ENCODE data around the gene PATE3. TPM values are rescaled to one million over a fixed set of nuclear protein-coding genes. Genes with fewer than 3 reads are reported as not detected.

The PATE3 gene, protein sequence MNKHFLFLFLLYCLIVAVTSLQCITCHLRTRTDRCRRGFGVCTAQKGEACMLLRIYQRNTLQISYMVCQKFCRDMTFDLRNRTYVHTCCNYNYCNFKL
- polyA plus RNA-seq (ENCODE audit: insufficient read length in 4 of 4): not detected

DNA sequence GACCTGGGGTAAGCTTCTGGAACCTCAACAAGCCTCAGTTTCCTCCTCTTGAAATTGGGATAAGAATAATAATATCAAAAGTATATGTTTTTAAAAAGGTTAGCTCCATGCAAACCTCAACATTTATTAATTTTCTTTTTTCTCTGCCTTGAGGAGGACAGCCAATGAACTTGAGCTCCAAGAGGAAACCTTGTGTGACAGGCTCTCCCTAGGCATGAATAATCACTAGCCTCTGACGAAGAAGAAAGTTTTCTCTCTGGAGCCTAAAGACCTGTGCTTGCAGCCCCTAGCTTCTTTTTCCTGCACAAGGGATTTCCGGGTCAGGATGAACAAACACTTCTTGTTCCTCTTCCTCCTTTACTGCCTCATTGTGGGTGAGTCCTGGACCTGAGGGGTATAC lies at the start of gene PATE3:
Gene PATE3, plus strand, starts transcription at position 301 of the 400 bp plus-strand sequence. Its CDS starts 25 bp downstream, at position 326.
- DNase-seq (ENCODE audit: low read depth in 4 of 4, low spot score in 3 of 4): no peak

DNA sequence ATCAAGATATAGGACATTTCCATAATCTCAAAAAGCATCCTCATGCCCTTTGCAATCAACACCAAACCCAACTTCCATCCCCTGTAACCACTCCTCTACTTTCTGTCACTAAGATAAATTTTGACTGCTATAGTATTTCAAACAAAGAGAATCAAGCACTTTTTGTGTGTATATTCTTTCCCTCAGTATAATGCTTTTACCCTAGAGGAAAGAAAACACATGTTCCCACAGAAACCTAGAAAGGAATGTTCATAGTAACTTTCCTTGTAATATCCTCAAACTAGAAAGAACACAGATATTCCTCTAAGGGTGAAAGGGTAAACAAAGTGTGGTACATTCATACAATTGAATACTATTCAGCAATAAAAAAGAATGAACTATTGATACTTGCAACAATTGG lies 47.3 kb upstream of the PATE3 start:
- DNase-seq (ENCODE audit: low read depth in 4 of 4, low spot score in 3 of 4): no peak

DNA sequence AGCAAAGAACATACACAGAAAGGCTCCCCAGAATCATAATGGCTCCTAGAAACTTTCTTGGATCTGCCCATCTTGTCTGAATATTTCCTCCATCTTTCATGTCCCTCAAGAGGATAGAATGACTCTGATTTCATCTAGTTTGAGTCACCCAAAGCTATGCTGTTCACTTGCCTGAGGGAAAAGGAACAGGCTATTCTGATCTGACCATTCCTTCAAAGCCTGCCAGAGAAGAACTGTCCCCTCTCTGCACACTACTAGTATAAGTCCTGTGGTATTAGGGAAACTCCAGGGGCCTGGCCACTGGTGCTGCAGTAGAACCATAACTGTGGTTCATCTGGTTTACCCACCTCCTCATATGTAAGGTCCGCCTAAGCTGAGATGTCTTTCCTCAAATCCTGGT lies 44.2 kb upstream of the PATE3 start:
- DNase-seq (ENCODE audit: low read depth in 4 of 4, low spot score in 3 of 4): no peak

DNA sequence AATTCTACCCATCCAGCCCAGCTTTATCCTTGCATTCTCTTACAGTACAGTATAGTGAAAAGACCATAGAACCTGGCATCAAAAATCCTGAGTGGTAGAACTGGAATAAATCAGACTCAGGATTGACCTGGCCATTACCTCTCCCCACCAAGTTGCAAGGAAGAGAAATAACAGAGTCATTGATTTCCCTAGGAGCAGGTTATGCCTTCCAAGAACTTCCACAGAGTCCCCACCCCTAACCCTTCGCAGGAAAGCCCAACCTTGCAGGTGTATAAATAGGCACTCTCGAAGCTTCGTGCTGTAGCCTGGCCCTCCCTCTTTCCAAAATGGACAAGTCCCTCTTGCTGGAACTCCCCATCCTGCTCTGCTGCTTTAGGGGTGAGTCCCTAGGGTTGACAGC lies 41.9 kb upstream of the PATE3 start, which contains the start of gene PATE1:
Gene PATE1, plus strand, starts transcription at position 301 of the 400 bp plus-strand sequence. Its CDS starts 26 bp downstream, at position 327.
- DNase-seq (ENCODE audit: low read depth in 4 of 4, low spot score in 3 of 4): no peak

DNA sequence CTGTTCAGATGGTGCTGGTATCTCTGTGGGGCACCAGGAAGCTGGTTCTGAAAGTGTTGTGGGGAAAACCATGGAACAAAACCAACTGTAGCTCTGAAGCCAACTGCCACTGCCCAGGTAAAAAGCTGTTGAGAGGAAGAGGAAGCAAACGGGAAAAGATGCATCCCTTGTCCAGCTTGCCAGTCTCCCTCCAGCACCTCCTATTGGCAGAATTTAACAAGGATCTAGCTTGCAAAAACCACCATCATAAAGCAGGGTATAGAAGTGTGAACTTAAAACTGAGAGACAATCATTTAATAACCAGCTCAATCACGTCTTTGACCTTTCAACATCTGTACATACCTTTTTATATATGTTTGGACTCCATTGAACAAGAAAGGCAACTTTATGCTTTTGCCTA lies 37.3 kb upstream of the PATE3 start:
- no peak for DNase-seq (ENCODE audit: low read depth in 4 of 4, low spot score in 3 of 4)

DNA sequence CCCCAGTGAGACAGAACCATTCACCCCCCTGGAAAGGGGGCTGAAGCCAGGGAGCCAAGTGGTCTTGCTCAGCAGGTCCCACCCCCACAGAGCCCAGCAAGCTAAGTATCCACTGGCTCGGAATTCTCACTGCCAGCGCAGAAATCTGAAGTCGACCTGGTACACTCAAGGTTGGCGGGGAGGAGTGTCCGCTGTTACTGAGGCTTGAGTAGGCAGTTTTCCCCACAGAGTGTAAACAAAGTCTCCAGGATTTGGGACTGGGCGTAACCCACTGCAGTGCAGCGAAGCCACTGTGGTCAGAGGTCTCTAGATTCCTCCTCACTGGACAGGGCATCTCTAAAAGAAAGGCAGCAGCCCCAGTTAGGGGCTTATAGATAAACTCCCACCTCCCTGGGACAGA lies 31.9 kb upstream of the PATE3 start:
- DNase-seq (ENCODE audit: low read depth in 4 of 4, low spot score in 3 of 4): no peak

DNA sequence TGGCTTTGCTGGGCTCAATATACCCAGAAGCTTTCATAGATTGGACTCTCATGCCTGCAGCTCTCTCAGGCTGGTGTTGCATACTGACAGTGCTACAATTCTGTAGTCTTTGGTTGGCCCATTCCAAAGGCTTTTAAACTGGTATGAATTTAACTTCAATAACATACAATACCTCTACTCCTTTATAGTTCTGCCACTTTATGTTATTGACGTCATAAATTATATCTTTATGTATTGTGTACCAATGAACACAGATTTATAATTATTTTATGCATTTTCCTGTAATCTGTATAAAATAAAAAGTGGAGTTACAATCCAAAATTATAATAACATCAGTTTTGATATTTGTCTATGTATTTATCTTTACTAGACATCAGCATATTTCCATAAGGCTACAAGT lies 25.5 kb upstream of the PATE3 start:
- DNase-seq (ENCODE audit: low read depth in 4 of 4, low spot score in 3 of 4): no peak

DNA sequence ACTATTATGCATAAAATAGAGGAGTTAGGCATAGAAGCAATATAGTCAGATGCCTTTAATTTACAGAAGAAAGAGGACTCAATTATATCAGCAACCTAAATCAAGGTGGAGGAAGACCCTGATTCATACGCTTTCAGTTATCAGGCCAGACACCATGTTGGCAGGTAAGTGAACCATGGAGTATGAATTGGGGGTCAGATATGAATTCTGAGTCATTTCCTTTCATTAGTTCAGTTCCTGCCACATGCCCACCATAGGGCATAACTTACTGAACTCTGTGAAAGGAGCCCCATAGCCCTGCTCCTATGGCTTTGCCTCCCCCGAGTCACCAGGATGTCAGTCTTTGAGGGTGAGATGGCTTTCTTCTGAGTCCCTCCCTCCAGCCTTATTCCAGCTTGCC lies 24.4 kb upstream of the PATE3 start:
- DNase-seq (ENCODE audit: low read depth in 4 of 4, low spot score in 3 of 4): no peak

DNA sequence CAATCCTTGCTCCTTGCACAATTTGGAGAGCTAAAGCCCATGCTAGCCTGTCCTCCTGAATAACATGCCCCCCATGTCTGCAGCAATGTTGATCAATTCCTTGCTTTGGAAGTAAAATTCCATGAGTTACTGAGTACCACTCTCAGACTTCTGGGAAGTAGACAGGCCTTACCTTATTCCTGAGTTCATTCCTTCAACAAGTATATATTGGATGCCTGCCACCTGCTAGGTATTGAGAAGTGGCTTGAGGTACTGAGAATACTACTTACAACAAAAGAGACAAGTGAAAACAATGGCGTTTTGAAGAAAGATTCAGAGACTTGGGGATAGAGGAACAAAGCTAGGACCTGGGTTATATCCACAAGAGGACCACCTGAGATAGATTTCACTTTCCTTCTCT lies 21.7 kb upstream of the PATE3 start:
- no peak for DNase-seq (ENCODE audit: low read depth in 4 of 4, low spot score in 3 of 4)

DNA sequence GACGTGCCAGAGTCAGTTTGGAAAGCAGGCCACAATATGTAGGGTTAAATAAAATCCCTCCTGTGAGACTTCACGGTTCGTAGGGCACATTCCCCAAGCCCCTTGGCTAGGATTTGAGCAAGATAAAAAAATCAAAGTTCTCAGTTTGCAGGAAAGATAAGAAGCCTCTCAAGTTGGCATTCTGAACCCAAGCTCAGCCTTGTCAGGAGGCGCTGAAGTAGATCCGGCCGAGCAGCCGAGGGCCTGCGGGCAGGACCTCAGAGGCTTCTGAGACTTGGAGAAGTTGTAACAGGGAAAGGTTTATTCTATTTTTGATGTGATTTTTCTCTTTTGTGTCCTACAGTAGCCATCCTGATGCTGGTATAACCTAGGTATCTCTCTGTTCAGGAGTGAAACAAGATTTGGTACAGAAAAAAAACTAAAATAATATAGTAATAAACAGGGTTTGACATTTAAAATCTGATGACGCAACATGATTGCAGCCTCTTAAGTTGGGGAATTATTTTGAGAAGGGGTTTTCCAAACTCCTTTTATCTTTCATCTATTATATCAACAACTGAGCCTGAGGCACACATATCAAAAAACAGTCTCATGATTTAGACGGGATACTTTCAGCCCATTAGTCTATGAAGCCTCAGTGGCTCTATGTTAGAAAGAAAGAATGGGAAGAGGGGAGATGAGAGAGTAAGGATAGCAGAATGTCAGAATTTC lies 19.4 kb upstream of the PATE3 start:
- no peak for DNase-seq (ENCODE audit: low read depth in 4 of 4, low spot score in 3 of 4)

DNA sequence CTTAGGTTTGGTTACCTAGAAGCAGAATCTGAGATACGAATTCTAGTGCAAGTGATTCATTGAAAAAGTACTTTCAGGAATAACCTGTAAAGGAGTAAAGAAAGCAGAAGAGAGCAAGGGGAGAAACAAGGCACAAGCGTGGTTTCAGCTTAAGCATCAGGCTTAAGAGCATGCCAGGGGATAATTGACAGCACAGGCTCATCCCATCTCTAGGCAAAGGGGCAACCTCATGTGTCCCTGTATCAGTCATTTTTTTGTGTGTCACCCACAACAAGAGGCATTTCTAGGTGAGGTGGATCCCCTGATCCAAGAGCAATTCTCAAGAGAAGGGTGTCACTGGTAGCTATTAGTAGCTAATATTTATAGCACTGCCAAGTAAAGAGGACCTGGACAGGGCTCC lies 17.3 kb upstream of the PATE3 start:
- no peak for DNase-seq (ENCODE audit: low read depth in 4 of 4, low spot score in 3 of 4)

DNA sequence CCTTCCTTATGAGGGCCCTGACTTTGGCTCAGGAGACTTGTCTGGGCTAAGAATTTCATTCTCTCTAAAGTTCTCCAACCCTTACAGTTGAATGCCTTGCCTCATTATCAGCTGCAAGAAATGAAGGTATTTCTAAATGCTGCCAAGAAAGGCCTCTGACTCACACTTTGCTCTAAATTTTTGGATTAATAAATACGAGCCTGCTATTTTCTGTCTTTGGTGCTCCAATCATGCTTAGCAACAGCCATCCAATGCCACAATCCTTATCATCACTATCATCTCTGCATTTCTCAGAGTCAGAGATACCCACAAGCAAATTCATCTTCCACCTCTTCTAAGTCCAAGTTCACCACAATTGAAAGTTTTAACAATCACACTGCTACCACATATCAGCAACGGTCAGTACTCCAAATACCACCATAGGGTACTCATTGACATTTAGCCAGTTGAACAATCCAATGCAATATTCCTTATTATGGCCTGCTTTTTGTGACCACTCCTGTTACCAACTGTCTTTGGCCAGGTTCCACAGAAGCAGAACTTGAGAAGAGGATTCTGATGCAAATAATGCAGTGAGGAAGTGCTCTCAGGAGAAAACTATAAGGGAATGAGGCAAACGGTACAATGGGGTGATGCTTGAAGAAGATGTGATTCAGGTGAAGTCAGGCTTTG lies 15.0 kb upstream of the PATE3 start:
- no peak for DNase-seq (ENCODE audit: low read depth in 4 of 4, low spot score in 3 of 4)

DNA sequence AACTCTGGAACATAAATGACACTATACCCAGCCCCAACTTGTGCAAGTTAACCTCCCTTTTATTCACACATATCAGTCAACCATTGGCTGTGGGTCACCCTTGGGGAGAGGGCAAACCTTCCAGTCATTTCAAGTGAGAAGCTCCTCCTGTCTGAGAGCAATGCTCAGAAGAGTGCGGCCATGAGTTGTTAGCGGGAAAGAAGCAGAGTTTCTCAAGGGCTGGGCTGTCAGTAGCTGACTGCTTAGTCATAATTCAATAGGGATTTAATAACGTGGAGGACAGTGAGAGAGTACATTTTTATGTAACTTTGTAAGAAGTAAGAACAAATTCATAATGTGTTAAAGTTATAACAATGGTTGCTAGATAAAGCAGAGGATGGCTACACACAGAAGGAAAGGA lies 14.4 kb upstream of the PATE3 start:
- DNase-seq (ENCODE audit: low read depth in 4 of 4, low spot score in 3 of 4): no peak

DNA sequence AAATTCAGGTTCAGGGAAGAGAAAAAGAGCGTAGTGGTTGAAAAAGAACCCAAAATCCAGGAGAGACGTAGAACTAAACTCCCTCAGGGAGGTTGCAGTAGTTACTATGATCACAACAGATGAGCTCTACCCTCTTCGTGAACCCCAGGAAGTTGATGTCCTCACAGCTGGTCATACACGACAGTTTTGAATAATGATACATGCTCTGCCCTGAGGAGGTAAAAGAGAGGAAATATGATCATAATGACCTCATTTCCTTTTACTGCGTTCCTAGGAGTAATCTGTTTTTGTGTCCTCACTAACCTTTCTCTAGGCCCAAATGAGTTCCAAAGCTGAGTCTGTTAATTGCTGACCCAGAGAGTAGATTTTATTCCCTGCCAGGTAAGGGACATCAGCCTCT lies 10.6 kb upstream of the PATE3 start:
- no peak for DNase-seq (ENCODE audit: low read depth in 4 of 4, low spot score in 3 of 4)

DNA sequence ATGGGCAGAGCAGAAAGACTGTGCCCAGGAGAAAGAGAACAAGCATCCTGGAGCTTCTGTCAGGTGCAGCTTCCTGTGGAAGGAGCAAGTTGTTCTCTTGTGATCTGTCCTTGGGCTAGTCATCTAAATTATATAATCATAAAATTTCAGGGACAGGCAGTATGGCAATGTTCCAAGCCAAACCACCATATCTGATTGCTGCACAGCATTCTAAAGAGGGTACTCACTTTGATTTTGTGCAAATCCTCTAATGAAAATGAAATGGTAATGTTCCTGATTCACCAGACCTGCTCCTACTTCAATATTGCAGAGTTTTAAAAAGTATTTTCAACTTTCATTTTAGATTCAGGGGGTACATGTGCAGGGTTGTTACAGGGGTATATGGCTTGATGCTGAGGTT lies 9.2 kb upstream of the PATE3 start, which contains the start of gene PATE2:
Gene PATE2, minus strand, starts transcription at position 101 of the 400 bp plus-strand sequence. Its CDS starts 55 bp downstream, at position 46.
- no peak for DNase-seq (ENCODE audit: low read depth in 4 of 4, low spot score in 3 of 4)

DNA sequence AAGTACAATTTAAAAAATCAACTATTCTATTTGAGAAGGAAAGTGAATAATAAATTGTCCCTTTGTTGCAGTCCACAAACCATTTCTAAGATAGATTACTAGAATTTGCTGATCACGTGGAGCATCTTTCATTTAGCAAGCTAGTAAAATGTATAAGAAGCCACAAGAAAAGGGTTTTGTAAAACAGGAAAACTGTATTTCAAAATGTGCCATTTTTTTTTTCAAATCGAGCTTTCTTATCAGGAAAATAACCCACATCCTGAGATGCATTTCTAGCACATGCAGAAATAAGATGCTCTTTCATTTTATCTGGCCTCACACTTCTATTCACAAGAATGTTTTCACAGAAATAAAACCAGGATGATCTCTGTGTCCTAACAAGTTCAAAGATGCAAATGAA lies 3.2 kb upstream of the PATE3 start:
- DNase-seq (ENCODE audit: low read depth in 4 of 4, low spot score in 3 of 4): no peak

DNA sequence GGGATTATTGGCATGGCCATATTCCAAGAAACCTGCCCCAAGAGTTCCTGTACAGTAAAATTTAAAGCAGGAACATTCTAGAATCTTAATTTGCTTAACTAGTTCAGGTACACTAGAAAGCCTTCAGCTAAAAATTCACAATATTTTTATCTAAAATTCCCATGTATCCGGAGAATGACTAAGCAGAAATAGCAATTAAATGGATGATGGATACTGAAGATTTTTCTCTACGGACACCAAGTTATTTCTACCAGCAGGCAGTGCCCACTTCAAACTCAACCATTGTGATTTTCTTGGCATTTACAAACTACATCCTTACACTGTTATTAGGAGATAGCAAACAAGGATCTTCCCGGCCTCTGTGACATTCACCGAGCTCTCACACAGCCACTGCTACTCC lies 2.9 kb downstream of the PATE3 start:
- no peak for DNase-seq (ENCODE audit: low read depth in 4 of 4, low spot score in 3 of 4)

DNA sequence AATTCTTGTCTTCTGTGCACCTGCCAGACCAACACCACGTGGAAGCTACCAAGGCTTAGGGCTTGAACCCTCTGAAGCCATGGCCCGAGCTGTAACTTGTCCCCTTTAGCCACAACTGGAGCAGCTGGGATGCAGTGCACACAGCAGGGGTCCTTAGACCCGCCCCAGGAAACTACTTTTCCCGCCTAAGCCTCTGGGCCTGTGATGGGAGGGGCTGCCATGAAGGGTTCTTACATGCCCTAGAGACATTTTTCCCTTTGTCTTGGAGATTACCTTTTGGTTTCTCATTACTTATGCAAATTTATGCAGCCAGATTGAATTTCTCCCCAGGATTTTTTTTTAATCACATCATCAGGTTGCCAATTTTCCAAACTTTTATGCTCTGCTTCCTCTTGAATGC lies 9.7 kb downstream of the PATE3 start:
- DNase-seq (ENCODE audit: low read depth in 4 of 4, low spot score in 3 of 4): no peak

DNA sequence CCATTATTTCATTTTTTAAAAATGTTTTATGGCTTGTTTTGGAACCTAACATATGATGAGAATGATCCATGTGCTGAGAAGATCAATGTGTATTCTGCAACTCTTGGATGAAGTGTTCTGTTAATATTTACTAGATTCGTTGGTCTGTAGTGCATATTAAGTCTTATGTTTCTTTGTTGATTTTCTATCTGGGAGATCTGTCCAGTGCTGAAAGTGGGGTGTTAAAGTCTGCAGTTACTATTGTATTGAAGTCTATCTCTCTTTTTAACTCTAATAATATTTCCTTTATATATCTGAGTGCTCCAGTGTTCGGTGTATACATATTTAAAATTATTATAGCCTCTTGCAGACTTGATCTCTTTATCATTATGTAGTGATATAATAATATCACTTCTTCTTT lies 11.9 kb downstream of the PATE3 start:
- DNase-seq (ENCODE audit: low read depth in 4 of 4, low spot score in 3 of 4): no peak

DNA sequence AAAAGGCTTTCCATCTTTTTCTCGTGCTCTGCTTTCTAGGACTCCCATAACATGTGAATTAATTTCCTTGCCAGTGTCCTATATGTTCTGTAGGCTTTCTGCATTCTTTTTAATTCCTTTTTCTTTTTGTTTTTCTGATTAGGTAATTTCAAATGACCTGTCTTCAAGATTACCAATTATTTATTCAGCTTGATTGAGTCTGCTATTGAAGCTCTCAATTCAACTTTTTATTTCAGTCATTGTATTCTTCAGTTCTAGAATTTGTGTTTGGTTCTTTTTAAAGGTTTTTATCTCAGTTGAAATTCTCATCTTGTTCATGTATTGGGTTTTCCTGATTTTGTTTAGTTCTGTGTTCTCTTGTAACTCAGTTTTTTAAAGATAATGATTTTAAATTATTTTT lies 14.5 kb downstream of the PATE3 start:
- DNase-seq (ENCODE audit: low read depth in 4 of 4, low spot score in 3 of 4): no peak

DNA sequence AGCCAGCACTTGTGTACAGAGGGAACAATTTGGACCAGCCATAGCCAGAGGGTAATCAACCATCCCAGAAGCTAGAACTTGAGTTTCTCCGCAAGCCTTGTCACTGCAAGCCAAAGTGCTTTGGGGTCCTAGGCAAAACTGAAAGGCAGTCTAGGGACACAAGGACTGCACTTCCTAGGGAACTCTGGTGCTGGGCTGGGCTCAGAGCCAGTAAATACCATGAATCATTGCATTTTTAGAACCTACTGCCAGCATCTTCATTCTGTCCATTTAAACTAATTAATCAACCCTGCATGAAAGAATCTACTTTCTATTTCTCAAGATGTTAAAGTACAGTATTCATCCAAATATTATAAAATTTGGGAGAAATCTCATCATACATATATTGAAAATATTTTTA lies 20.0 kb downstream of the PATE3 start:
- no peak for DNase-seq (ENCODE audit: low read depth in 4 of 4, low spot score in 3 of 4)

DNA sequence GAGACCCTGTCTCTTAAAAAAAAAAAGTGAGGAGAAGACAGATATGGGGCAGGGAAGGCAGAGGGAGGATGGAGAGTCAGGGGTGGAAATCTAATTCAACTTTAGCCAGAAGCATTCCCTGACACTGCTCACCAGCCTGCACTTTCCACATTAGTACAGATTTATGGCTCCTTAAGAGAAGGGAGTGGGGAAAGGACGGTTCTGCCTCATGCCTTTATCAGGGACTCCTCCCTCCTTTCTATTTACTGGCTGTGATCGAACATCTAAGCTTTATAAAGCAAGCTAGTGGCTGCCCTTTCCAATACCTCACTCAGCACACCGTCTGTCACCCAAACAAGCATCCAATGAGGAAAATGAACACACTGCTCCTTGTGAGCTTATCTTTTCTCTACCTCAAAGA lies 45.1 kb downstream of the PATE3 start, which contains the start of gene PATE4:
Gene PATE4, plus strand, starts transcription at position 301 of the 400 bp plus-strand sequence. Its CDS starts 44 bp downstream, at position 345.
- no peak for DNase-seq (ENCODE audit: low read depth in 4 of 4, low spot score in 3 of 4)

All from right renal pelvis (tissue), 4 donors.